AG04449 (cell line): ENCODE data around the gene ATP8A2.

Experiments used
- CTCF ChIA-PET: fragments of 350-600 bp; formaldehyde crosslinking; extraction: SDS; loops from one replicate; lab custom pipeline; 2021; ENCODE audit warnings: antibody characterized with exemption; lab: Yijun Ruan, JAX
- POLR2A ChIA-PET: fragments of 400-600, 350-600 bp; formaldehyde crosslinking; extraction: SDS; loops from one replicate; lab custom pipeline; 2020; ENCODE audit warnings: antibody characterized with exemption, inconsistent platforms; lab: Yijun Ruan, JAX
- DNase-seq: peaks from one replicate; pipeline ENCODE4 v3.0.0-alpha.2; 2010; ENCODE audit warnings: low read depth, low spot score
- H3K4me3 ChIP-seq: 2 replicates; pipeline ENCODE4 v1.5.1; 2011; ENCODE audit warnings: low read depth, mild to moderate bottlenecking, control low read depth, low read length
- TF ChIP-seq, protein P1 (sequence below): IDR thresholded peaks from one replicate; pipeline ENCODE4 v1.5.1; 2011; ENCODE audit warnings: mild to moderate bottlenecking, moderate library complexity, low read length, control low read depth, inconsistent platforms; ENCODE audit not compliant: insufficient read depth; ENCODE audit errors: missing control alignments

ATP8A2 gene

DNA sequence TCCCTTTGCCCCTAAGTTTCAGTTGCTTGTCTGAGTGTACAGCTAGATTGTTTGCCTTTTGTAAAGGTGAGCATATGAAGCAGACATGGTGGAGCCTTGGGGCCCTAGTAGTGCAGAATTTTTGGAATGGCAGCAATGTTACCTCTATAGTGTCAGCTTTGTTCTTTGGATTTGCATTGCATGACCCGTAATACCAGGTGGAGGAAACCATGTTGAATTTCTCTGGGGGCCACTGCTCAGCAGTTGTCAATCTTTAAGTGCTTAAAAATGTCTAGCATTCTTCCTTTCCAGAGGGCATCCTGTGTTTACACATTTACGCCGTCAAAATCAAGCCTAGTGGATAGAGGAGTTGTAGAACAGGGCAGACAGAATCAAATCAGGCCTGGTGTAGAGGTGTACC, 303.3 kb downstream of the ATP8A2 start:
- TF ChIP-seq, protein P1, sequence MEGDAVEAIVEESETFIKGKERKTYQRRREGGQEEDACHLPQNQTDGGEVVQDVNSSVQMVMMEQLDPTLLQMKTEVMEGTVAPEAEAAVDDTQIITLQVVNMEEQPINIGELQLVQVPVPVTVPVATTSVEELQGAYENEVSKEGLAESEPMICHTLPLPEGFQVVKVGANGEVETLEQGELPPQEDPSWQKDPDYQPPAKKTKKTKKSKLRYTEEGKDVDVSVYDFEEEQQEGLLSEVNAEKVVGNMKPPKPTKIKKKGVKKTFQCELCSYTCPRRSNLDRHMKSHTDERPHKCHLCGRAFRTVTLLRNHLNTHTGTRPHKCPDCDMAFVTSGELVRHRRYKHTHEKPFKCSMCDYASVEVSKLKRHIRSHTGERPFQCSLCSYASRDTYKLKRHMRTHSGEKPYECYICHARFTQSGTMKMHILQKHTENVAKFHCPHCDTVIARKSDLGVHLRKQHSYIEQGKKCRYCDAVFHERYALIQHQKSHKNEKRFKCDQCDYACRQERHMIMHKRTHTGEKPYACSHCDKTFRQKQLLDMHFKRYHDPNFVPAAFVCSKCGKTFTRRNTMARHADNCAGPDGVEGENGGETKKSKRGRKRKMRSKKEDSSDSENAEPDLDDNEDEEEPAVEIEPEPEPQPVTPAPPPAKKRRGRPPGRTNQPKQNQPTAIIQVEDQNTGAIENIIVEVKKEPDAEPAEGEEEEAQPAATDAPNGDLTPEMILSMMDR, result no peak
- ChIA-PET POLR2A (no interaction called here), CTCF (no interaction called here)
- DNase-seq, result no peak
- H3K4me3 ChIP-seq, result no peak overlapping the region

DNA sequence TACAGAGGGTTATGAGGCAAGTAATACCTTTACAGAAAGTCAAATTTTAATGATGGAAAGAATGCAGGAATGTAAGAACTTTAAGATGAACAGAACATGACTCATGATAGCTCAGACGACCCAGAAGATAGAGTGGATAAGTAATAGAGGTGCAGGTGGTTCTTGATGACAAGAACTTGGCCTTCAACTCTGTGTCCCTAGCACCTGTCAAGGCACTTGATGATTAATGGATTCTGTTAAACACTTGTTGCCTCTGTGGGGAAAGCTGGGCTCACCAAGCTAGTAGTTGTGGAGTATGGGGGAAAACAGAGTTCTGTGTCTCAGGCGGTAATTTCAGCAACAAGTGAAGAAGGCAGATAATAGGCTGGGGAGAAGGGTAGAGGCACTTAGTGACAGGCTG, 306.2 kb downstream of the ATP8A2 start:
- no peak overlapping the region for H3K4me3 ChIP-seq
- TF ChIP-seq, protein P1, result no peak
- POLR2A ChIA-PET, result no interaction called here
- DNase-seq, result no peak
- CTCF ChIA-PET, result no interaction called here

DNA sequence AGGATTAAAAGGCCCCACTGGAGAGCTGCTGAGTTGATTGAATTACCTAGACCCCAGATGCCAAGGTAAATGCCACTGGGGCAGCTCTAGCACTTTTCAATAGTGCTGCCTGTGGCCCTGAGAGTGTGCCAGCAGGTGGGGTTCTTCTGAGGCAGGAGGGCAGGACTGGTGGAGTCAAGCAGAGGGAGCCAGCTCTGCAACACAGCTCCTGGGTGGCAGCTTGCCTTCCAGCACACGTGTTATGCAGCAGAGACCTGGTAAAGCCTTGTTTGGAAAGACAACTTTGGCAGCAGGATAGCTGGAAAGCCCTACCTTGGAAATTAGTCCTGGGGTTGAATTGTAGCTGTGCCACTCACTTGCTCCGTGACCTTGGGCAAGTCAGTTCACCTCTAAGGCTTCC, 306.6 kb downstream of the ATP8A2 start:
- DNase-seq, result no peak
- TF ChIP-seq, protein P1, result no peak
- ChIA-PET CTCF (no interaction called here), POLR2A (no interaction called here)
- H3K4me3 ChIP-seq, result no peak overlapping the region

DNA sequence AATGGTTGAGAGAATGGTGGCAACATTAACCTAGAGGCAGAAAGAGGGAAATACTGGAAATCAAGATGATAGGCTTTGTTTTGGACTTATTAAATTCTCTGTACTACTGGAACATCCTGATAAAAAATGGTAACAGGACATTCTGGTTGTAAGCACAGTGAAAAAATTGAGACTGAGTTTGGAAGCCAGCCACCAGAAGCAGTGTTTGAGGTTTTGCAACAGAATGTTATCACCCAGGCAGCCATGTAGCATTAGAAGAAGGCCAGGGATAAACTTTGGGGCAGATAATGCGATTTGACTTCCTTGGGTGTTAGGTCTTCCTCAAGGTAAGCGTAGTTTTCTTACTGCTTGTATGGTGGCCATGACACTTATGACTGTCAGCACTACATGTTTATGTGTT, 307.4 kb downstream of the ATP8A2 start:
- TF ChIP-seq, protein P1, result no peak

DNA sequence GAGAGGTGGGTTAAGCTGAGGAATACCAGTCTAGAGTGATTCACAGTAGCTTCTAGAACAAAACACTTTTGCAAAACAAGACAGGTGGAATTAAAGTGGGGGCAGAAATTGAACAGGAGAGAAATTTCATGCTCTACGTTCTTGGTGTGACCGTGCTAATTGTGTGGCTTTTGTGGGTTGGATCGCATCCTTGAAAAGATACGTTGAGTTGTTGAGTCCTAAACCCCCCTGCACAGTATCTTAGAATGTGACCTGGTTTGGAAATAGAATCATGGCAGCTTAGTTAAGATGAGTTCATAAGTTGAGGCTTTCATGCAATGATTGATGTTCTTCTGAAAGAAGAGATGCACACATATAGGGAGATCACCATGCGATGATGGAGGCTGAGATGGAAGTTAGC, 308.2 kb downstream of the ATP8A2 start:
- CTCF ChIA-PET, result no interaction called here
- POLR2A ChIA-PET, result no interaction called here
- TF ChIP-seq, protein P1, result no peak
- DNase-seq, result no peak
- H3K4me3 ChIP-seq, result no peak overlapping the region

More for the DNA sequence above, 307.4 kb downstream of the ATP8A2 start:
- ChIA-PET CTCF (no interaction called here), POLR2A (no interaction called here)
- no peak for DNase-seq
- H3K4me3 ChIP-seq, result no peak overlapping the region

DNA sequence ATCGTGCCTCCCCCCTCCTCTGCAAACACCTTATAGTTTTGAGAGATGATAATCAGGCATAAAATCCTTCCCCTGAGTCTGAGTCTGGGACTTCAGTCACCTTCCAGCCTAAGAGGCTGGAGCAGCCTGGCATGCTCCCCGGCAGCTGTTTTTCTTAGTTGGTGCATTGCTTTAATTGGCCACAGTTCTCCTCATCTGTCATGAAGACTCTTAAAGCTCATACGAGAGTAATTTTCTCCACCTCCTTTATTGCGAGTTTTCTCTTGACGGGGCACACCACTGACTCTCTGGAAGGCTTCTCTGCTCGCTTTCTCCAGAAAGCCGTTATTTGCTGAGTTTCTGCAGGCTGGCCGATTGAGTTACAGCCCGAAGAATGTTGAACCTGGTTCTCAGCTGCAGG, 310.5 kb downstream of the ATP8A2 start:
- CTCF ChIA-PET, result no interaction called here
- POLR2A ChIA-PET, result no interaction called here
- TF ChIP-seq, protein P1, result no peak
- no peak overlapping the region for H3K4me3 ChIP-seq
- no peak for DNase-seq
